Liver (tissue), 9 donors: ENCODE results near the gene OR4K17. TPM values are rescaled to one million over a fixed set of nuclear protein-coding genes. Genes with fewer than 3 reads are reported as not detected.
"Not testable (repeated sequence)": the region's sequence is repeated elsewhere in the genome, so short reads cannot be mapped to it uniquely, and the experiment has no call there.

Source experiments
- DNase-seq: peaks from one replicate; pipeline ENCODE4 v3.0.0-alpha.2; 2017; ENCODE audit warnings: low spot score
- H3K27ac ChIP-seq, 2 donors: one replicate each; pipeline ENCODE4 v1.7.0; 2013; ENCODE audit warnings: inconsistent platforms in 2 of 2, low read length in 2 of 2, control low read depth in 1 of 2, low read depth in 1 of 2, mild to moderate bottlenecking in 1 of 2
- H3K27me3 ChIP-seq, 4 donors: one replicate each; pipeline versions ENCODE4 v1.6.1 to v1.7.0; 2013; ENCODE audit warnings: low read length in 3 of 4, inconsistent platforms in 1 of 4, mild to moderate bottlenecking in 1 of 4, moderate library complexity in 1 of 4; ENCODE audit not compliant: control insufficient read depth in 4 of 4, insufficient read depth in 4 of 4
- H3K36me3 ChIP-seq, 4 donors: one replicate each; pipeline versions ENCODE4 v1.6.1 to v1.7.0; 2013; ENCODE audit warnings: low read length in 3 of 4, mild to moderate bottlenecking in 3 of 4, low read depth in 1 of 4, moderate library complexity in 1 of 4; ENCODE audit not compliant: control insufficient read depth in 4 of 4, insufficient read depth in 3 of 4
- H3K4me1 ChIP-seq, 4 donors: one replicate each; pipeline versions ENCODE4 v1.6.1 to v1.7.0; 2013; ENCODE audit warnings: low read length in 3 of 4, mild to moderate bottlenecking in 3 of 4, moderate library complexity in 1 of 4; ENCODE audit not compliant: control insufficient read depth in 4 of 4, insufficient read depth in 4 of 4
- H3K4me3 ChIP-seq, 3 donors: one replicate each; pipeline versions ENCODE4 v1.6.1 to v1.7.0; 2013; ENCODE audit warnings: low read length in 3 of 3, control low read depth in 1 of 3, low read depth in 1 of 3, mild to moderate bottlenecking in 1 of 3
- H3K9ac ChIP-seq, 2 donors: one replicate each; pipeline ENCODE4 v1.7.0; 2013; ENCODE audit warnings: low read length in 2 of 2, mild to moderate bottlenecking in 2 of 2, moderate library complexity in 2 of 2, control low read depth in 1 of 2, low read depth in 1 of 2
- H3K9me3 ChIP-seq, 4 donors: one replicate each; pipeline versions ENCODE4 v1.6.1 to v1.7.0; 2013; ENCODE audit warnings: low read length in 3 of 4; ENCODE audit not compliant: control insufficient read depth in 4 of 4
- CTCF ChIP-seq: fragments of 150-350 bp; IDR thresholded peaks from 2 replicates; pipeline ENCODE4 v1.5.1; 2017; ENCODE audit warnings: improper control_type of control experiment, low read depth, low read length; ENCODE audit not compliant: missing input control
- EGR1 ChIP-seq, 2 donors: IDR thresholded peaks; 2 replicates each; pipeline ENCODE4 v1.6.1; 2016 to 2018; ENCODE audit warnings: antibody characterized with exemption in 2 of 2, low read depth in 2 of 2
- FOXA1 ChIP-seq: IDR thresholded peaks from 2 replicates; pipeline ENCODE4 v1.6.1; 2016; ENCODE audit warnings: antibody characterized with exemption
- GABPA ChIP-seq, 2 donors: IDR thresholded peaks in 1 of 2; conservative IDR thresholded peaks in 1 of 2; 2 replicates each; pipeline ENCODE4 v1.6.1; 2016; ENCODE audit warnings: antibody characterized with exemption in 2 of 2, mild to moderate bottlenecking in 1 of 2, moderate library complexity in 1 of 2
- HNF4A ChIP-seq, 2 donors: conservative IDR thresholded peaks; 2 replicates each; pipeline ENCODE4 v1.6.1; 2016; ENCODE audit warnings: antibody characterized with exemption in 2 of 2, mild to moderate bottlenecking in 2 of 2
- HNF4G ChIP-seq: IDR thresholded peaks from 2 replicates; pipeline ENCODE4 v1.6.1; 2016; ENCODE audit warnings: antibody characterized with exemption
- JUND ChIP-seq, 2 donors: IDR thresholded peaks; 2 replicates each; pipeline ENCODE4 v1.6.1; 2016; ENCODE audit warnings: antibody characterized with exemption in 2 of 2
- MAX ChIP-seq: IDR thresholded peaks from 2 replicates; pipeline ENCODE4 v1.6.1; 2016; ENCODE audit warnings: antibody characterized with exemption
- NR2F2 ChIP-seq: IDR thresholded peaks from 2 replicates; pipeline ENCODE4 v1.6.1; 2016; ENCODE audit warnings: antibody characterized with exemption
- RAD21 ChIP-seq, 2 donors: IDR thresholded peaks; 2 replicates each; pipeline ENCODE4 v1.6.1; 2016; ENCODE audit warnings: antibody characterized with exemption in 2 of 2, mild to moderate bottlenecking in 2 of 2
- TAF1 ChIP-seq: conservative IDR thresholded peaks from 2 replicates; pipeline ENCODE4 v1.6.1; 2016; ENCODE audit warnings: antibody characterized with exemption, mild to moderate bottlenecking
- YY1 ChIP-seq: IDR thresholded peaks from 2 replicates; pipeline ENCODE4 v1.6.1; 2016; ENCODE audit warnings: antibody characterized with exemption, mild to moderate bottlenecking
- ZBTB33 ChIP-seq: IDR thresholded peaks from 2 replicates; pipeline ENCODE4 v1.6.1; 2016; ENCODE audit warnings: antibody characterized with exemption
- WGBS: extraction: QIAGEN DNeasy Blood & Tissue Kit; methylation state at CpG from one replicate; pipeline ENCODE4 v1.1.7; 2013; 5-methylcytosine and 5-hydroxymethylcytosine counted together
- polyA plus RNA-seq, 2 donors: library from polyadenylated mRNA; stranded (reverse) in 1 of 2; unstranded in 1 of 2; fragments of 200-250 nt in 1 of 2; fragments of >200 nt in 1 of 2; fragmentation: Nextera tagmentation in 1 of 2; extraction: Ambion mirVana in 1 of 2; gene quantifications; one replicate each; pipeline versions ENCODE4 v1.2.1 to v1.2.3, GENCODE V29; 2013 to 2015
- total RNA-seq, 2 donors: library from RNA; depleted of rRNA; stranded (reverse); fragments of >200 nt; gene quantifications; one replicate each; pipeline ENCODE4 v1.2.3, GENCODE V29; 2014
- donor health status: healthy.
- donor health status: healthy.
- donor health status: healthy.
- donor health status: healthy.
- donor health status: healthy.

OR4K17 gene
- total and polyA plus RNA-seq, 4 donors: not detected

DNA sequence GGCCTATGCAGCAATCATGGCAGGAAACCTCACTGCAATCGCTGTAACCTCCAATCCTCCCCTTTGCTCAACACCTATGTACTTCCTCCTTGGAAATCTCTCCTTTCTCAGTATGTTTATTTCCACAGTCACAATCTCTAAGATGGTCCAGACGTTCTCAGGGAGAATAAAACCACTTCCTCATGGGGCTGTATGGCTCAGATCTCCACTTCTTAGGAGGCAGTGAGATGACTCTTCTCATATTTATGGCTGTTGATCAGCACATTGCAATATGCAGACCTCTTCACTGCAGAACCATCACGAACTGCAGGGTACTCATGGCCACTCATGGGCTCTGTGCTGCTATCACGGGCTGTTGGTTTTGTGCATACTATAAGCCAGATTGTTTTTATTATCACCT, 17.1 kb upstream of the OR4K17 start:
- H3K27ac ChIP-seq: no peak overlapping the region
- no peak for DNase-seq
- H3K4me3 ChIP-seq: no peak overlapping the region
- TF ChIP-seq ZBTB33: no peak
- TF ChIP-seq YY1: no peak
- no peak for TF ChIP-seq GABPA (IDR thresholded peaks at IDR 0.05 in 1 of 2, conservative IDR thresholded peaks at IDR 0.05 in 1 of 2)
- TF ChIP-seq CTCF: no peak
- TF ChIP-seq NR2F2: no peak
- TF ChIP-seq JUND (IDR thresholded peaks at IDR 0.05): no peak
- TF ChIP-seq TAF1: no peak
- TF ChIP-seq HNF4A (conservative IDR thresholded peaks at IDR 0.05): no peak
- no peak for TF ChIP-seq MAX
- no peak for TF ChIP-seq RAD21 (IDR thresholded peaks at IDR 0.05)
- TF ChIP-seq HNF4G: no peak
- H3K4me1 ChIP-seq: no peaks in the 10 kb centered on the region
- no peak overlapping the region for H3K9ac ChIP-seq
- 19% methylated on average over 4 of the region's 4 CpGs for WGBS
- H3K36me3 ChIP-seq: no peaks in the 10 kb centered on the region
- H3K27me3 ChIP-seq: no peaks in the 10 kb centered on the region
- no peaks in the 10 kb centered on the region for H3K9me3 ChIP-seq

- H3K4me1 ChIP-seq, H3K4me3 ChIP-seq, H3K27me3 ChIP-seq, H3K9ac ChIP-seq, DNase-seq, H3K9me3 ChIP-seq, H3K27ac ChIP-seq, H3K36me3 ChIP-seq: not testable (repeated sequence)
- WGBS: 88% methylated on average over 32 of the region's 32 CpGs
These were observed 11.4 kb upstream of the OR4K17 start for GRCh38 chr14:20098926-20099770.

DNA sequence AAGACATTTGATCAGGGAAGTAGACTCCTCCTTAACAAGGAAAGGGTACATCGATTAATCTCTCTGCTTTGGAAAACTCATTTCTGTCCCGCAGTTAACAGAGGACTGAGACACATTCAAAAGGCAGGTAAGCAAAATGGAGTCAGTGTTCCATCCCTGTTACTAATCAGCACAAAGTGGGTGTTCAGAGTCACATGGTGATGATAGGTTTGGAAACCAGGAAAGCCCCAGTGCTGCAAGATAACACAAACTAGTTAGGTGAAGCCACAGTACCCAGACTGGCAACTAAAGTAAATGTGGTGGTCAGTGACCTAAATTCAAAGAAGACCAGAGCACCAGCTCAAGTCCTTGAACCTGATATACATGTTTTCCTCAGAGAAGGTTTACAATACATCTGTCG, 1.8 kb downstream of the OR4K17 start:
- WGBS: 77% methylated on average over 3 of the region's 3 CpGs
- H3K36me3 ChIP-seq: no peaks in the 10 kb centered on the region

More for the DNA sequence above, 1.8 kb downstream of the OR4K17 start:
- Histone ChIP-seq H3K27me3 (no peaks in the 10 kb centered on the region), H3K4me3 (no peak overlapping the region), H3K9me3 (no peaks in the 10 kb centered on the region), H3K27ac (no peak overlapping the region), H3K4me1 (no peaks in the 10 kb centered on the region), H3K9ac (no peak overlapping the region)
- TF ChIP-seq EGR1 (IDR thresholded peaks at IDR 0.05; ENCODE audit: low read depth in 2 of 2) (no peak), FOXA1 (no peak), TAF1 (no peak), NR2F2 (no peak), MAX (no peak), CTCF (no peak), YY1 (no peak), JUND (IDR thresholded peaks at IDR 0.05) (no peak), RAD21 (IDR thresholded peaks at IDR 0.05) (no peak)
- no peak for DNase-seq
